ENCODE data around the gene HSPB8. TPM values are rescaled to one million over a fixed set of nuclear protein-coding genes. Genes with fewer than 3 reads are reported as not detected.

HSPB8 gene
- total and polyA plus RNA-seq, 2 of the 8 experiments (the other 6 are each of a cell fraction or from before 2014, with no cell fraction given), result 11.7 to 28.2 TPM

- CTCF ChIA-PET (ENCODE audit: partially characterized antibody), result interaction anchor here (0.5 to 2.4 kb wide), 12 partner anchors 8 to 243 kb away, joined by 3 to 13 read pairs (median 5); no protein-coding TSS in a partner anchor
- POLR2A ChIA-PET (ENCODE audit: partially characterized antibody), result interaction anchor here (0.5 to 0.9 kb wide), 2 partner anchors 21 to 990 kb away, joined by 3 read pairs; no protein-coding TSS in a partner anchor
- no peak overlapping the region for H3K9ac ChIP-seq (replicated peaks in 1 of 4; ENCODE audit: extremely low read depth in 1 of 4, low read depth in 3 of 4, low read length in 3 of 4)
- TF ChIP-seq CREB1 (IDR thresholded peaks at IDR 0.05) (no peak), RNF2 (IDR thresholded peaks at IDR 0.05; ENCODE audit: borderline replicate concordance, low read depth, low read length, missing control alignments, poor library complexity, severe bottlenecking) (no peak), TCF12 (IDR thresholded peaks at IDR 0.05; ENCODE audit: low read depth, low read length) (no peak), SP1 (IDR thresholded peaks at IDR 0.05; ENCODE audit: low read depth, low read length) (no peak), KDM4A (IDR thresholded peaks at IDR 0.05; ENCODE audit: low read depth, low read length, severe bottlenecking) (no peak), POU5F1 (IDR thresholded peaks at IDR 0.05; ENCODE audit: low read depth, low read length) (no peak), CEBPB (IDR thresholded peaks at IDR 0.05; ENCODE audit: low read depth, low read length) (no peak), EGR1 (IDR thresholded peaks at IDR 0.05; ENCODE audit: borderline replicate concordance, low read depth, low read length) (no peak), CBX8 (IDR thresholded peaks at IDR 0.05; ENCODE audit: borderline replicate concordance, low read depth, low read length) (no peak), ZNF274 (IDR thresholded peaks at IDR 0.05; ENCODE audit: borderline replicate concordance, extremely low read depth, low read length) (no peak)
- TF ChIP-seq, protein P1, sequence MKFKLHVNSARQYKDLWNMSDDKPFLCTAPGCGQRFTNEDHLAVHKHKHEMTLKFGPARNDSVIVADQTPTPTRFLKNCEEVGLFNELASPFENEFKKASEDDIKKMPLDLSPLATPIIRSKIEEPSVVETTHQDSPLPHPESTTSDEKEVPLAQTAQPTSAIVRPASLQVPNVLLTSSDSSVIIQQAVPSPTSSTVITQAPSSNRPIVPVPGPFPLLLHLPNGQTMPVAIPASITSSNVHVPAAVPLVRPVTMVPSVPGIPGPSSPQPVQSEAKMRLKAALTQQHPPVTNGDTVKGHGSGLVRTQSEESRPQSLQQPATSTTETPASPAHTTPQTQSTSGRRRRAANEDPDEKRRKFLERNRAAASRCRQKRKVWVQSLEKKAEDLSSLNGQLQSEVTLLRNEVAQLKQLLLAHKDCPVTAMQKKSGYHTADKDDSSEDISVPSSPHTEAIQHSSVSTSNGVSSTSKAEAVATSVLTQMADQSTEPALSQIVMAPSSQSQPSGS (IDR thresholded peaks at IDR 0.05; ENCODE audit: low read length), result no peak
- TF ChIP-seq, protein P2, sequence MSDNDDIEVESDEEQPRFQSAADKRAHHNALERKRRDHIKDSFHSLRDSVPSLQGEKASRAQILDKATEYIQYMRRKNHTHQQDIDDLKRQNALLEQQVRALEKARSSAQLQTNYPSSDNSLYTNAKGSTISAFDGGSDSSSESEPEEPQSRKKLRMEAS (IDR thresholded peaks at IDR 0.05), result no peak
Observed at GRCh38 chr12:119204131-119204530, 25.4 kb downstream of the HSPB8 start.

More at GRCh38 chr12:119204131-119204530, 25.4 kb downstream of the HSPB8 start:
- Histone ChIP-seq H3K79me1 (ENCODE audit: low read depth, low read length) (no peaks in the 10 kb centered on the region), H3K18ac (ENCODE audit: extremely low read depth, low read length) (peak overlapping the region; percentile 5; the same call in 1 of the 2 replicates), H4K5ac (ENCODE audit: insufficient read length, low read depth, low read length) (no peak overlapping the region), H3K14ac (ENCODE audit: insufficient read length) (no peak overlapping the region), H2BK120ac (replicated peaks; ENCODE audit: low read depth, low read length) (peak overlapping the region; percentile 23), H4K8ac (ENCODE audit: extremely low read depth, insufficient read depth, low read length) (no peak overlapping the region), H4K20me1 (replicated peaks in 1 of 2; ENCODE audit: control insufficient read depth in 1 of 2, insufficient read depth in 2 of 2, low read length in 2 of 2) (no peaks in the 10 kb centered on the region), H3K4ac (replicated peaks; ENCODE audit: insufficient read length, low read depth, low read length) (peak overlapping the region; percentile 22), H3K9me3 (ENCODE audit: insufficient read depth in 2 of 2, low read depth in 1 of 2, low read length in 1 of 2) (no peaks in the 10 kb centered on the region), H3K4me1 (replicated peaks in 1 of 4; ENCODE audit: control insufficient read depth in 3 of 4, insufficient read depth in 4 of 4, low read length in 3 of 4) (peaks cover 12 to 32% (median 25%) of the 10 kb centered on the region in 4 experiments), H2BK12ac (ENCODE audit: low read depth, low read length) (peak overlapping the region; percentile 32; the same call in 1 of the 2 replicates), H3K4me3 (ENCODE audit: extremely low read depth in 1 of 4, insufficient read depth in 2 of 4, low read depth in 3 of 4, low read length in 4 of 4) (no peak overlapping the region), H3K79me2 (ENCODE audit: control insufficient read depth in 1 of 2, insufficient read depth in 2 of 2, low read length in 2 of 2) (no peaks in the 10 kb centered on the region), H2BK5ac (ENCODE audit: low read depth, low read length) (no peak overlapping the region), H3K56ac (replicated peaks; ENCODE audit: insufficient read length, low read depth, low read length) (no peak overlapping the region), H3K4me2 (ENCODE audit: insufficient read depth in 1 of 2, low read depth in 2 of 2, low read length in 2 of 2) (no peak overlapping the region), H4K91ac (replicated peaks; ENCODE audit: insufficient read length, low read length) (peak overlapping the region; percentile 20), H3K23ac (ENCODE audit: insufficient read length) (no peak overlapping the region), H2AFZ (ENCODE audit: low read length) (no peak overlapping the region), H3K23me2 (ENCODE audit: low read depth, low read length) (no peaks in the 10 kb centered on the region; the same call in 1 of the 2 replicates), H3K27me3 (replicated peaks in 1 of 4; ENCODE audit: control insufficient read depth in 3 of 4, extremely low read depth in 1 of 4, insufficient read depth in 3 of 4, low read length in 3 of 4) (no peaks in the 10 kb centered on the region), H3K27ac (ENCODE audit: low read depth, low read length) (no peak overlapping the region), H2AK5ac (ENCODE audit: low read depth, low read length) (no peak overlapping the region), H2BK15ac (ENCODE audit: low read length) (0 out of 2 replicates have a peak overlapping the region, but pooled peaks have one; percentile 14), H2BK20ac (ENCODE audit: low read length) (0 out of 2 replicates have a peak overlapping the region, but pooled peaks have one; percentile 76), H3K36me3 (ENCODE audit: control insufficient read depth in 2 of 4, insufficient read depth in 4 of 4, low read length in 3 of 4) (no peaks in the 10 kb centered on the region)
- no peak for DNase-seq (ENCODE audit: low read depth in 1 of 2, low spot score in 2 of 2)
- FAIRE-seq, result no peak
- 80% methylated on average over 2 of the region's 2 CpGs; no CpG with 5 or more reads in 1 of the 2 experiments for WGBS, 2 experiments (ENCODE audit: extremely low coverage in 1 of 2, insufficient coverage in 1 of 2, insufficient read length in 1 of 2, insufficient replicate concordance in 2 of 2, low coverage in 1 of 2, low lambda C conversion rate in 2 of 2, missing lambda C conversion rate in 1 of 2)

All from H1 (cell line).